ENCODE measurements around the gene GRIPAP1.

GRIPAP1 gene

GRCh38 chrX:48939524-48940228 is 62.4 kb downstream of the GRIPAP1 start:
- no peaks in the 10 kb centered on the region for H3K36me3 ChIP-seq (ENCODE audit: low read length)
- peak overlapping the region; percentile 80 for H3K4me2 ChIP-seq (ENCODE audit: low read depth, low read length, poor library complexity, severe bottlenecking)
- no peaks in the 10 kb centered on the region for H3K9me2 ChIP-seq (replicated peaks; ENCODE audit: insufficient read depth, low read length)
- peak overlapping the region; percentile 97 for H3K27ac ChIP-seq (ENCODE audit: low read depth, low read length)
- no peak overlapping the region for H2AFZ ChIP-seq (ENCODE audit: low read depth, low read length, severe bottlenecking)
- no peak for TF ChIP-seq CTCF (IDR thresholded peaks at IDR 0.05; ENCODE audit: insufficient read depth, low read length, poor library complexity, severe bottlenecking)
- H3K79me2 ChIP-seq (ENCODE audit: insufficient read depth, low read length): no peaks in the 10 kb centered on the region
- no peaks in the 10 kb centered on the region for H3K27me3 ChIP-seq (ENCODE audit: low read length)
- H3K9ac ChIP-seq (ENCODE audit: low read length): peak overlapping the region; percentile 34
- H4K20me1 ChIP-seq (ENCODE audit: low read depth, low read length): no peaks in the 10 kb centered on the region
- peak overlapping the region; percentile 42 for H3K4me3 ChIP-seq (ENCODE audit: insufficient read depth, low read length, poor library complexity, severe bottlenecking)
- H3K9me3 ChIP-seq (ENCODE audit: insufficient read depth, low read length): no peaks in the 10 kb centered on the region
- H3F3A ChIP-seq (ENCODE audit: insufficient read depth): peaks cover 25% of the 10 kb centered on the region

GRCh38 chrX:48938721-48939425 is 63.2 kb downstream of the GRIPAP1 start:
- Histone ChIP-seq H3K27me3 (ENCODE audit: low read length) (no peaks in the 10 kb centered on the region), H3K27ac (ENCODE audit: low read depth, low read length) (peak overlapping the region; percentile 97), H3K9me3 (ENCODE audit: insufficient read depth, low read length) (no peaks in the 10 kb centered on the region), H3F3A (ENCODE audit: insufficient read depth) (peaks cover 25% of the 10 kb centered on the region), H3K4me3 (ENCODE audit: insufficient read depth, low read length, poor library complexity, severe bottlenecking) (peak overlapping the region; percentile 42), H3K79me2 (ENCODE audit: insufficient read depth, low read length) (no peaks in the 10 kb centered on the region), H3K4me2 (ENCODE audit: low read depth, low read length, poor library complexity, severe bottlenecking) (peak overlapping the region; percentile 80), H3K36me3 (ENCODE audit: low read length) (no peaks in the 10 kb centered on the region), H3K9me2 (replicated peaks; ENCODE audit: insufficient read depth, low read length) (no peaks in the 10 kb centered on the region), H2AFZ (ENCODE audit: low read depth, low read length, severe bottlenecking) (no peak overlapping the region), H3K9ac (ENCODE audit: low read length) (peak overlapping the region; percentile 34), H4K20me1 (ENCODE audit: low read depth, low read length) (no peaks in the 10 kb centered on the region)
- TF ChIP-seq CTCF (IDR thresholded peaks at IDR 0.05; ENCODE audit: insufficient read depth, low read length, poor library complexity, severe bottlenecking): no peak
- TF ChIP-seq EZH2phosphoT487 (conservative IDR thresholded peaks at IDR 0.05; ENCODE audit: low read length): no peak

- Histone ChIP-seq H3K79me2 (ENCODE audit: insufficient read depth, low read length) (no peaks in the 10 kb centered on the region), H3K36me3 (ENCODE audit: low read length) (no peaks in the 10 kb centered on the region), H3K9ac (ENCODE audit: low read length) (peak overlapping the region; percentile 35), H3K27me3 (ENCODE audit: low read length) (no peaks in the 10 kb centered on the region), H3F3A (ENCODE audit: insufficient read depth) (peaks cover 25% of the 10 kb centered on the region), H3K4me3 (ENCODE audit: insufficient read depth, low read length, poor library complexity, severe bottlenecking) (no peak overlapping the region), H3K9me2 (replicated peaks; ENCODE audit: insufficient read depth, low read length) (no peaks in the 10 kb centered on the region), H3K4me2 (ENCODE audit: low read depth, low read length, poor library complexity, severe bottlenecking) (peak overlapping the region; percentile 80), H2AFZ (ENCODE audit: low read depth, low read length, severe bottlenecking) (no peak overlapping the region), H3K27ac (ENCODE audit: low read depth, low read length) (peak overlapping the region; percentile 97), H4K20me1 (ENCODE audit: low read depth, low read length) (no peaks in the 10 kb centered on the region), H3K9me3 (ENCODE audit: insufficient read depth, low read length) (no peaks in the 10 kb centered on the region)
- no peak for TF ChIP-seq EZH2phosphoT487 (conservative IDR thresholded peaks at IDR 0.05; ENCODE audit: low read length)
- peak; percentile 43 for TF ChIP-seq CTCF (IDR thresholded peaks at IDR 0.05; ENCODE audit: insufficient read depth, low read length, poor library complexity, severe bottlenecking)
These were observed 64.8 kb downstream of the GRIPAP1 start for GRCh38 chrX:48937054-48937907.

Data from SU-DHL-6 (cell line).